Stimulated activated CD4-positive, alpha-beta T cell treated with anti-CD3 and anti-CD28 coated beads, Interleukin-12 subunit alpha, Interleukin-12 subunit beta, amount 100 ng/mL, for 4 hours (primary cell): ENCODE measurements around the gene CFAP61.

ENCODE experiments used
- DNase-seq: peaks from one replicate; pipeline ENCODE4 v3.0.0-alpha.2; 2020

Gene CFAP61

GRCh38 chr20:20286061-20286460 lies 233.7 kb downstream of the CFAP61 start:
- DNase-seq, result no peak

GRCh38 chr20:20289331-20289730 lies 237.0 kb downstream of the CFAP61 start:
- DNase-seq, result no peak

- DNase-seq, result no peak
Measured at GRCh38 chr20:20292472-20292871, 240.1 kb downstream of the CFAP61 start.

DNA sequence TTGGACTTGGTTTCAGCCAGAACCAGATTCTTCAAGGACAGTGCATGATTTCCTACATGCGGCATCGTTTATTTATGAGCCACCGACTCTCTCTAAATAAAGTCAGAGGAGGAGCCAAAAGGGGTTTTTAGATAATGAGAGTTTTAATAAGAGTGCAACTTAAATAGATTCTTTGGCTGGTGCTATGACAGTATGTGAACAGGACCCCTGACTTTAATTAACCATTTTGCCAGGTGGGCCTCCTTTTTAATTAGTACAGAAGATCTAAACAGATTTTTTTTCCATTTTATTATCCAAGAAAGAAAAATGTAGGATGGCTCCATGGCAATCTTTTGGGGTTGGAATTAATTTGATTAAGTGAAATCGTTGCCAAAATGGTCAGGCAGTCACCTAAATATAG lies 240.8 kb downstream of the CFAP61 start:
- DNase-seq, result no peak

DNA sequence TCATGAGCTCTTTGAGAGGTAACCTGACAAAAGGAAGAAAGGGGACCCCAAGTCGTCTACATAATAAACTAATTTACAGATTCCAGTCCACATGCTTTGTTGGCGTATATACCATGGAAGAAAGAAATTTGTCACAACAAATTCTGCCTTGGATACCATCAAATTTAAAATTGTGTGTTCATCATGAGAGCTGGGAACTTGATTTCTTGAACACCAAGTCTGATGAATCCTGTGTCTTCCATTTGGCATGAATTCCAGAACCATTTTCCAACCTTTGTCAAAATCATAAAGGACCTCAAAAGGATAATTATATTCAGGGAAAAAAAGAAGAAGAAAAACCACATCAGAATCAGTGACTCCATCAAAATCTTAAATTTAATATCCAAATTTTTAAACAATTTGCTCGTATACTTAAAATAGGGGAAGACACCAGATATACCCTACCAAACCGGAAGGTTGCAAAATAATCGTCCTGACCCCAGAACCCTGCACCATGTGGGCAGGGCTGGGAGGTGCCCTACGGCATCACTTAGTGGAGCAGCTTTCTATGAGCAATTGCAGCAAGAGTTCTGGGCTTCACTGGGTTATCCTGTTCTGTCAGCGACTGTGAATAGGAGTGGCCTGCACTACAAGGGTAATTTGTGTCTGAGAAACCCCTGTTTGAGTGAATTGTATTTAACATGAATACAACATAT lies 241.5 kb downstream of the CFAP61 start:
- DNase-seq, result no peak

DNA sequence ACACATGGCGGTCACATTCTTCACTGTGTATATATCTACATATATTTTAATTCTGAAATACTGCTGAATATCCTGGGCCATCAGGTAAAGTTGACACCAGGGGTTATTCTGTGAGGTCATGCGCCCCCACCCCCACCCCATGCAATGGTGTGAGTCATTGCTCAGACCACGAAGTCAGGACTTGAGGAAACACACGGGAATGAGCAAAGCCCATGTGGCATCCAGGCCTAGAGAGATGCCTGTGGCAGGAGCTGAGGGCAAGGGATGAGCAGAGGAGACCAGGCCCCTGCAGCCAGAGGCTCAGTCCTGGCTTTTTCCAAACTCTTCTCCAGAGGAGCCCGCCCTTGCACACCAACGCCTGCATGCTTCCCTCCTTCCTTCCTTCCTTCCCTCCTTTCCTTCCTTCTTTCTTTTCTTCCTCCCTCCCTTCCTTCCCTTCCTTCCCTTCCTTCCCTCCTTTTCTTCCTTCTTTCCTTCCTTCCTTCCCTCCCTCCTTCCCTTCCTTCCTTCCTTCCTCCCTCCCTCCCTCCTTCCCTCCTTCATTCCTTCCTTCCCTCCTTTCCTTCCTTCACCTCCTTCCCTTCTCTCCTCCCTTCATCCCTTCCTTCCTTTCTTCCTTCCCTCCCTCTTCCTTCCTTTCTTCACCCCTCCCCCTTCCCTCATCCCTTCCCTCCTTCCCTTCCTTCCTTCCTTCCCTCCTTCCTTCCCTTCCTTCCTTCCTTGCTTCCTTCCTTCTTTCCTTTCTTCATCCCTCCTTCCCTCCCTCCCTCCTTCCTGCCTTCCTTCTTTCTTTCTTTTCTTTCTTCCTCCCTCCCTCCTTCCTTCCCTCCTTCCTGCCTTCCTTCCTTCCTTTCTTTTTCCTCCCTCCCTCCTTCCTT lies 243.5 kb downstream of the CFAP61 start:
- no peak for DNase-seq

DNA sequence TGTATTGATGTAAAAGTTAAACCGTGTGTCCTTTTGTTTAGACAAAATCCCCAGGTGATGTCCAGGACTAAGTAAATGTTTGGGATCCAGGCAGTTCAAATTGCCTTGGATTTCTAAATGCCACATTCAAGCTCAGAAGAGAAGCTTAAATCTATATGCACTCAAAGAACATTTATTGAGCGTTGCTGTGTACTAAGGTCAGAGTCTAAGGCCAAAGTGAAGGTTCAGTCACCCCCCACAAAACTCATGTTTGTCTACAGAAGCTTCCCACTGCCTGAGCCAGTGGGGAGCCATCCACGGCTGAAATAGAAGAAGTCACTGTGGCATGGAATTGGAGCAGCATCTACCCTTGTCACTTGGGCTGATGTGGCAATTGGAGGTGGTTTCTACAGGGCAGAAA lies 244.8 kb downstream of the CFAP61 start:
- no peak for DNase-seq

DNA sequence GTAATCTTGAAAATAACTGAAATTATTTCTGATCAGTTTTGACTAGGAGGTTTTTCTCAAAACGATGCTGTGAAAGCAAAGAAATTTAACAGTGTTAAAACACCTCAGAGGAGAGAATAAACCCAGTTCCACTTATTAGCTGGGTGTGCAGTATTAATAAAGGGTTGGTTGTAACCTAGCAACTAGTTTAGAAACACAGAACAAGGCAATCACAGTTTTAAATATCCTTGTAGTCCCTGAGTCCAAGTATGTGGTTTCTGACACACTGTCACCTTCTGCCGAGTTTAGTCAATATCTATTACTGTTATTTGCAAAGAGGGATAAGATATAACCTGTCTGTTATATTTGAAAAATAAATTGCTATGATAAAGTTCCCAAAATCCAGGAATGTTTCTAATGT lies 245.4 kb downstream of the CFAP61 start:
- DNase-seq, result no peak

DNA sequence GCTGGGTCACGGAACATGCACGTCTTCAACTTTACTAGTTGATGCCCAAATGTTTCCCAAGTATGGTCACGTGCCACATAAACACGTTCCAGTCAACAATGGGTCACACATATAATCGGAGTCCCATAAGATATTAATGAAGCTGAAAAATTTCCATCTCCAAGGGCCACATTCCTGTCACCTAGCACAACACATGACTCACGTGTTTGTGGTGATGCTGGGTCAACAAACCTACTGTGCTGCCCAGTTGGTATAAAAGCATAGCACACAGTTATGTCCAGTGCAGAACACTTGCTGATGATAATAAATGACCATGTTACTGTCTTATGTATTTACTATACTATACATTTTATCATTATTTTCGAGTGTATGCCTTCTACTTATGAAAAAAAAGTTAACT lies 247.6 kb downstream of the CFAP61 start:
- no peak for DNase-seq

GRCh38 chr20:20303320-20303719 lies 251.0 kb downstream of the CFAP61 start:
- DNase-seq, result no peak

DNA sequence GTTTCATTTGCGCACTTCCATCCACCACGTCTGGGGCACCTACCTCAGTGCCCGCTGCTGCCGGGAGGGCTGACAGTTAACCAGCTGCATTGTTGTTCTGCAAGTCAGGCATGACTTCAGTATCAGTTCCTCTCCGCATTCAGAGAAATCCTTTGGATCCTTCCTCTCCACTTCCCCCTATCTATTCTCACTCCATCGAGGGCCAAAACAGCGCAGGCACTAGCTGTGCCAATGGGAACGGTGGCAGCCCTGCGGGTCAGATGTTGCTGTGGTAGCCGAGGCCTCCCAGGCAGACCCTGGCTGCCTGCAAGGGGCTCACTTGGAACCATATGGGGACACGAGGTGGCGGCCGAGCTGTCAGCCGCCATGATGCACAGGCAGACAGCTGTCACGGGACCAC lies 251.4 kb downstream of the CFAP61 start:
- no peak for DNase-seq

DNA sequence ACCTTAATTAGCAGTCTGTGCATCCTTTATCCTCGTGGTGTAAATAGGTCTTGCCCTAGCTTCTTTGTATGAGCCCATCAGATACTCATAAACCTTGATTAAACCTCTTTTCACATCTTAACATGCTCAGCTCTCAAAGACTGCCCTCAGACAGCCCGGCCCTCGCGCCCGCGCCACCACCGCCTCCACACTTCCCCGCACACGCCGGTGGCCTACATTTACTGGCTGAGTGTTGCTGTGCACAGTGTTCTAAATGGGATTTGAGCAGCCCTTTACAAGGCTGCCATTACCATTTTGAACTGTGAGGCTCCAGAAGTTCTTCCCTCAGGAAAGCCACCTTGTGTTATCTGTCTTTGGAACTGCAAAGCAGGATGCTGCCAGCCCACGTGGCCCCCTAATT lies 252.6 kb downstream of the CFAP61 start:
- no peak for DNase-seq

DNA sequence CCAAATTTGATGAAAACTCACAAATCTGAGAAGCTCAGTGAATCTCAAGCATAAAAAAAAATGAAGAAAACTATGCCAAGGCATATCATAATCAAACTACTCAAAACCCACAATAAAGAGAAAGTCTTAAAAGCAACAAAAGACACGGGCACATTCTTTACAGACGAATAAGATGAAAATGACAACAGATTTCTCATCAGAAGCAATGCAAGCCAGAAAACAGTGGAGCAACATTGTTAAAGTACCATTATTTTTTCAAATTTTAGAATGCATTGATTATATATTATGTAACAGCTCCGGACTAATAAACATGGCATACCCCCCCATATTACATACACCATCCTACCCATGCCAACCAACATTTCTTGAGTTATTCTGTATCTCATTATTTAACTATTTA lies 260.2 kb downstream of the CFAP61 start:
- no peak for DNase-seq

DNA sequence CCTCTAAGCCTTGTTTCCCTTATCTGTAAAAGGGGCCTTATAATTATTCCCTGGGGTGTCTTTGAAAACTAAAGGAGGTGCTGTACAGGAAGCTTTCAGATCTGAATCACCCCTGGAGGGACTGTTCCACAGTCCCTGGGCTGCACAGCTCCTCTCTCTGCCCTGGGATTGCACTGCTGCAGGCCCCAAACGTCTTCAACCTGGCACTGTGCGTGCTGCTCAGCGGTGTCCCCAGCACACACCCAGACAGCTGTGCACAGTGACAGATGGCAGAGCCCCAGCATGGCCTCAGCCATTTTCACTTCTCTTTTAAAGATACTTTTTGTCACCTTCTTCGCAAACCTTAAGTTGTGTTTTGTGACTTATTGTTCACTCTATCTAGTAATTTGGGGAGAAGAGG lies 264.9 kb downstream of the CFAP61 start:
- no peak for DNase-seq

DNA sequence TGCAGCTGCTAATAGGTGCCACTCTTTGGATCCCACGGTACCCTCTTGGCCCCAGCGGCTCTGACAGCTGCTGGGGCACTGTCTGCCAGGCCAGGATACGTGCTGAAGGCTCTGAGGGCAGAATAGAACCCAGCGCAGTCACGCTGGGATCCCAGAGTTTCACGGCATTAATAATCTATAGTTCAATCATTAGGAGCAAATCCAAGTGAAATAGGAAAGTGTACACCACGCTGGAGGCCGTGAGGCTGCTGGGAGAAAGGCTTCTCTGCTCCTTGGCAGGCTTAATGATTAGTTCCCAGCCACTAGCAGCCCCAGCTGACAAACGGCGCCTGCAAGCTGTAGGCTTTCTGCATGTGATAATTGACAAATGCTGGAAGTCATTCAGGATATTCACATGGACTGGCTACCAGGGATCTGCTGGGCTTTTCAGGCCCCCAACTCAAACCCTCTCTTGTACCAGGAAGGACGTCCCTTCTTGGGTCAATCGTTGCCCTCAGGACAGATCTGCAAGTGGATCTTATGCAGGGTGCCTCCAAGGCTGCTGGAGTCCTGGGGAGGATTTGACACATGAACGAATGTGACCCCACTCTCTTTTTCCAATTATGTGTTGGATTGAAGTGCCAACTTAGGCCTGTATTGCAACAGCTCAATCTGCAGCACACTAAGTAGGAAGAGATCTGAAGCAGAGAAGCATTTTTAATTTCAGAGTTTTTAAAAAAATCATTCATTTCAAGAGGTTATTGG lies 265.5 kb downstream of the CFAP61 start:
- no peak for DNase-seq

DNA sequence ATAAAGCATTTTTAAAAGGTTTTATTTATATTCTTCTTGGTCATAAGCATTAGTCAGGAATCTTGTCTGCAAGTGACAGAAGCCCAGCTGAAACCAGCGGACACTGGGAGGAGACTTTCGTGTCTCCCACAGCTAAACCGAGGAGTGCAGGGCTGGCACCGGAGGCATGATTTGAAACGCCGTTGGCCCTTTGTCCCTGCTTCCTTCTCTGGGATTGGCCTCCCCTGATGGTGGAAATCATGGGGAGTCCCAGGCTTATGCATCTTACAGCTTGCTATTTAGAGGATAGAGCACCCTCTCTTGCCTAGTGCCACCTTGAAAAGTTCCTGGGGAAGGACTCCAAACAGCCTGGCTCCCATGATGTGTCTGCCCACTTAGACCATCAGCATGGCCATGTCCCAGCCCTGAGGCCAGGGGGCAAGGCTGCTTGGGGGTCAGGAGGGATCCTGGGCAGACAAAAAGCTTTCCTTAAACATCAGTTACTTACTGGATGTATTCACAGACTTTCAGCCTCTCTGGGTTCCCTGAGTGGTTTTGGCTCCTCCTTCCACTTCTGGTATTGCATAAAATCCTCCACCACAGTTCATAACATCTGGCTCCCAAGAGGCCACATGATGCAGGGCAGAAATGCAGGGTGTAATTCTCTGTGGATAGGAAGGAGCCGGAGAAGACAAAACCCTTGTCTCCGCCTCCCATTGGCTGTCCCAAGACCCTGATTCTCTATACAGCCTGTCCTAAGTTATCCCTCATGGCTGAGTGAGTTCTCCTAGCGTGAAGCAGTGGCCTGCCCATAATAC lies 266.2 kb downstream of the CFAP61 start:
- DNase-seq, result no peak

DNA sequence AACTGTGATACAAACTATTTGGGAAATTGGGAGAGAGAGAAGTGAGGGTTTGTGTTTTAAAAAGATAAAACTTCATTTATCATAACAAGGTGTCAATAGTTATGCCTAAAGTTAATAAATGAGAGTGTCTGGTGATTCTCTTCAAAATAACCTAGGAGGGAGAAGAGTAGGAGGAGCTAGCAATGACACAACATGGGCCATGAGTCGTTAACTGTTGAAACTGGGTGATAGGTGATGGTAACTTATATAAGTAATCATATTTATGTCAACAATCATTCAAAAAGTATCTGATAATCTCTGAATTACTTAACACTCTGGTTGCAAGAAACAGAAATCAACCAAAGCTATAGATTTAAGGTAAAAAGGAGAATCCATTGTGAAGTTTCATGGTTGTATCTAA lies 268.8 kb downstream of the CFAP61 start:
- no peak for DNase-seq

DNA sequence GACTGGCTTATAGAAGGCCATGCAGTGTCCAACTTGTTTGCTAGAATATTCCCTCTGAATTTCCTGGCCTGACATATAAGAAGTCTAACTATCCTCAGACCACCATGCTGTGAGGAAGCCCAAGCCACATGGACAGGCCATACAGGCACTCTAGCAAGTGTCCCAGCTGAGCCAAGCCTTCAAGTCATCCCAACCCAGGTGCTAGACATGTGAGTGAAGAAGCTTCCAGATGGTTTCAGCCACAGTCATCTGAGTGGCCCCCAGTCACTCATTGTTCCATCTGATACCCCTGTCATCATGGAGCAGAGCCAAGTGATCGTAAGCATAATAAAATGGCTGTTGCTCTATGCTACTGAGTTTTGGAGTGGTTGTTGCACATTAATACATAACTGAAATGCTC lies 269.6 kb downstream of the CFAP61 start:
- DNase-seq, result no peak

DNA sequence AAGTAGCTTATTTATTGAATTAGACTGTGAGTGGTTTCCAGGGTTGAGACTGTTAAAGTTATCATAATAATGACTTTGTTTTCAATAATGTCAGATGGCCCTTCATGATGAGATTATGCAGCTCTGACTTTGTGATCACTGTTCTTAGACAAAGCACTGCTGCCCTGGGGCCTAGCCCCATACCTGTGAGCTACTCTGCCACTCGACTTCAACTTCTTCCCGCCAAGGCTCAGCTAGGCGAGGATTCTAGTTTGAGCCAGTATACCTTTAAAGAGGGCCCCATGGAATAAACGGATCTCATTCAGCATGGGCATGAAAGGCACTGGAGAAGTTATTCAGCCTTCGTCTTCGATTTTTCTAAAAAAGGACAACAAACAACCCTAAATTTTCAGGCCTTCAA lies 270.6 kb downstream of the CFAP61 start:
- DNase-seq, result no peak

- no peak for DNase-seq
Measured at GRCh38 chr20:20327746-20328145, 275.4 kb downstream of the CFAP61 start.

DNA sequence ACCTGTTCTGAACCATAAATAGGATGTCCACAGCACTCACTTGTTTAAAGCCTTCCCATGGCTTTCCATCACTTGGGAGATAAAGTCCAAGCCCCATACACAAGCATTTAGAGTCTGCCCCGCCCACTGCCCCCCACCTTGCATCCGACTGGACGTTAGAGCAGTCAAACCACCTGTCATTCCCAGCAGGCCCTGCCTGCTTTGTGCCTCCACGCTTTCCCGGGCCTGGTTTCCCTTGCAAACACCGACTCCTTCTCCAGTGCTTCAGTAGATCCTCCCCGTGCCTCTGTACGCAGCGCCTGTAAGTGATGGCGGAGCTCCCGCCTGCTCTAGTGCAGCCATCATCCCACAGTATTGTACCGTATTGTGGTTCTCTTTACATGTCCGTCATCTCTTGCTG lies 277.2 kb downstream of the CFAP61 start:
- no peak for DNase-seq

DNA sequence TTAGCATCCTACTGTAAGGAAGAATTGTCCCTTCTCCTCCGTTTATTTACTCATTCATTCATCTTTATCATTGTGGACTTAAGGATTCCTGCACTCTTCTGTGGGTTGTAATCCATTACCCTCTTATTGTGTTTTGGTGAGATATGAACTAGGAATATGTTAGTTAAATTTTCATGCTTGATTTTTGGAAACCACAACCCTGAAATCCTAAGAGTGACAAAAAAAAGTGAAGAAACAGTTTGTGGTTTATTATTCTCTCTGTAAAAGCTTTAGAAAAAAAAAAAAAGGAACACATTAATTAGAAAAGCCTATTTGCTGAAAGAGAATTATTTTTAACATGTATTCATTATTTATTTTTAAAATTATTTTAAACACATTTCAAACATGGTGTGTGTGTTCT lies 278.8 kb downstream of the CFAP61 start:
- DNase-seq, result no peak

- DNase-seq, result no peak
Measured at GRCh38 chr20:20331817-20332216, 279.5 kb downstream of the CFAP61 start.
